ENCODE data around the gene ETV6.

ETV6 gene

GRCh38 chr12:11769723-11770514 lies 120.4 kb downstream of the ETV6 start:
- in situ Hi-C loops (cut with MboI; ENCODE audit: low sequenced_read_pairs): no loop called here

GRCh38 chr12:11771356-11771755 lies 121.9 kb downstream of the ETV6 start:
- in situ Hi-C loops (cut with MboI; ENCODE audit: low sequenced_read_pairs): no loop called here

GRCh38 chr12:11771895-11772502 lies 122.5 kb downstream of the ETV6 start:
- in situ Hi-C loops (cut with MboI; ENCODE audit: low sequenced_read_pairs): no loop called here

- in situ Hi-C loops (cut with MboI; ENCODE audit: low sequenced_read_pairs): no loop called here
Observed at GRCh38 chr12:11773889-11774677, 124.6 kb downstream of the ETV6 start.

- in situ Hi-C loops (cut with MboI; ENCODE audit: low sequenced_read_pairs): no loop called here
Observed at GRCh38 chr12:11774821-11775220, 125.3 kb downstream of the ETV6 start.

GRCh38 chr12:11776316-11776715 lies 126.8 kb downstream of the ETV6 start:
- in situ Hi-C loops (cut with MboI; ENCODE audit: low sequenced_read_pairs): no loop called here

- in situ Hi-C loops (cut with MboI; ENCODE audit: low sequenced_read_pairs): no loop called here
Observed at GRCh38 chr12:11777451-11777850, 128.0 kb downstream of the ETV6 start.

- in situ Hi-C loops (cut with MboI; ENCODE audit: low sequenced_read_pairs): no loop called here
Observed at GRCh38 chr12:11777962-11778361, 128.5 kb downstream of the ETV6 start.

GRCh38 chr12:11778713-11779685 lies 129.5 kb downstream of the ETV6 start:
- in situ Hi-C loops (cut with MboI; ENCODE audit: low sequenced_read_pairs): no loop called here

GRCh38 chr12:11780521-11781101 lies 131.1 kb downstream of the ETV6 start:
- in situ Hi-C loops (cut with MboI; ENCODE audit: low sequenced_read_pairs): no loop called here

- in situ Hi-C loops (cut with MboI; ENCODE audit: low sequenced_read_pairs): no loop called here
Observed at GRCh38 chr12:11782914-11783420, 133.5 kb downstream of the ETV6 start.

- in situ Hi-C loops (cut with MboI; ENCODE audit: low sequenced_read_pairs): no loop called here
Observed at GRCh38 chr12:11785712-11786111, 136.2 kb downstream of the ETV6 start.

GRCh38 chr12:11786638-11787365 lies 137.3 kb downstream of the ETV6 start:
- in situ Hi-C loops (cut with MboI; ENCODE audit: low sequenced_read_pairs): no loop called here

GRCh38 chr12:11787437-11787836 lies 138.0 kb downstream of the ETV6 start:
- in situ Hi-C loops (cut with MboI; ENCODE audit: low sequenced_read_pairs): no loop called here

GRCh38 chr12:11787933-11788849 lies 138.7 kb downstream of the ETV6 start:
- in situ Hi-C loops (cut with MboI; ENCODE audit: low sequenced_read_pairs): no loop called here

GRCh38 chr12:11793921-11794710 lies 144.6 kb downstream of the ETV6 start:
- in situ Hi-C loops (cut with MboI; ENCODE audit: low sequenced_read_pairs): no loop called here

- in situ Hi-C loops (cut with MboI; ENCODE audit: low sequenced_read_pairs): no loop called here
Observed at GRCh38 chr12:11794751-11795150, 145.3 kb downstream of the ETV6 start.
